ENCODE data around the gene RNF152.

RNF152 gene

GRCh38 chr18:61817086-61817485 lies 75.7 kb downstream of the RNF152 start:
- no peaks in the 10 kb centered on the region for H3K79me2 ChIP-seq (ENCODE audit: control insufficient read depth, low read length)
- TF ChIP-seq EZH2phosphoT487 (IDR thresholded peaks at IDR 0.05; ENCODE audit: borderline replicate concordance, low read length) (no peak), CTCF (IDR thresholded peaks at IDR 0.05; ENCODE audit: low read depth, low read length, poor library complexity, severe bottlenecking) (no peak)

GRCh38 chr18:61815885-61816470 lies 76.8 kb downstream of the RNF152 start:
- no peaks in the 10 kb centered on the region for H3K79me2 ChIP-seq (ENCODE audit: control insufficient read depth, low read length)
- no peak overlapping the region for H3K4me2 ChIP-seq (ENCODE audit: low read length)
- H3F3A ChIP-seq (ENCODE audit: control insufficient read depth, insufficient read depth) = no peaks in the 10 kb centered on the region
- no peaks in the 10 kb centered on the region for H4K20me1 ChIP-seq (ENCODE audit: control insufficient read depth, insufficient read depth, low read depth, low read length)
- H3K36me3 ChIP-seq (ENCODE audit: control insufficient read depth, low read length) = no peaks in the 10 kb centered on the region
- TF ChIP-seq EZH2phosphoT487 (IDR thresholded peaks at IDR 0.05; ENCODE audit: borderline replicate concordance, low read length) = no peak
- no peak for TF ChIP-seq CTCF (IDR thresholded peaks at IDR 0.05; ENCODE audit: low read depth, low read length, poor library complexity, severe bottlenecking)
- no peaks in the 10 kb centered on the region for H3K27me3 ChIP-seq (ENCODE audit: control insufficient read depth, low read length)
- no peak overlapping the region for H3K4me3 ChIP-seq (ENCODE audit: low read length)
- H3K9me2 ChIP-seq (replicated peaks; ENCODE audit: control insufficient read depth, low read length) = no peaks in the 10 kb centered on the region
- H3K27ac ChIP-seq (ENCODE audit: low read depth, low read length) = no peak overlapping the region
- H3K4me1 ChIP-seq (ENCODE audit: control insufficient read depth, low read length) = no peaks in the 10 kb centered on the region
- H3K9me3 ChIP-seq (ENCODE audit: control insufficient read depth, insufficient read depth, low read length) = no peaks in the 10 kb centered on the region

More at GRCh38 chr18:61817086-61817485, 75.7 kb downstream of the RNF152 start:
- H3K4me2 ChIP-seq (ENCODE audit: low read length) = no peak overlapping the region
- no peaks in the 10 kb centered on the region for H3K9me2 ChIP-seq (replicated peaks; ENCODE audit: control insufficient read depth, low read length)
- no peaks in the 10 kb centered on the region for H3K4me1 ChIP-seq (ENCODE audit: control insufficient read depth, low read length)
- no peak overlapping the region for H3K4me3 ChIP-seq (ENCODE audit: low read length)
- no peaks in the 10 kb centered on the region for H4K20me1 ChIP-seq (ENCODE audit: control insufficient read depth, insufficient read depth, low read depth, low read length)
- no peaks in the 10 kb centered on the region for H3K27me3 ChIP-seq (ENCODE audit: control insufficient read depth, low read length)
- H3F3A ChIP-seq (ENCODE audit: control insufficient read depth, insufficient read depth) = no peaks in the 10 kb centered on the region
- H3K27ac ChIP-seq (ENCODE audit: low read depth, low read length) = no peak overlapping the region
- H3K9me3 ChIP-seq (ENCODE audit: control insufficient read depth, insufficient read depth, low read length) = no peaks in the 10 kb centered on the region
- H3K36me3 ChIP-seq (ENCODE audit: control insufficient read depth, low read length) = no peaks in the 10 kb centered on the region

GRCh38 chr18:61808286-61808685 lies 84.5 kb downstream of the RNF152 start:
- Histone ChIP-seq H3K79me2 (ENCODE audit: control insufficient read depth, low read length) (no peaks in the 10 kb centered on the region), H3K27ac (ENCODE audit: low read depth, low read length) (no peak overlapping the region), H3K9me2 (replicated peaks; ENCODE audit: control insufficient read depth, low read length) (no peaks in the 10 kb centered on the region), H3K27me3 (ENCODE audit: control insufficient read depth, low read length) (no peaks in the 10 kb centered on the region), H3K4me2 (ENCODE audit: low read length) (no peak overlapping the region), H3F3A (ENCODE audit: control insufficient read depth, insufficient read depth) (no peaks in the 10 kb centered on the region), H3K4me1 (ENCODE audit: control insufficient read depth, low read length) (no peaks in the 10 kb centered on the region), H4K20me1 (ENCODE audit: control insufficient read depth, insufficient read depth, low read depth, low read length) (no peaks in the 10 kb centered on the region), H3K9me3 (ENCODE audit: control insufficient read depth, insufficient read depth, low read length) (no peaks in the 10 kb centered on the region), H3K4me3 (ENCODE audit: low read length) (no peak overlapping the region), H3K36me3 (ENCODE audit: control insufficient read depth, low read length) (no peaks in the 10 kb centered on the region)
- TF ChIP-seq CTCF (IDR thresholded peaks at IDR 0.05; ENCODE audit: low read depth, low read length, poor library complexity, severe bottlenecking) (no peak), EZH2phosphoT487 (IDR thresholded peaks at IDR 0.05; ENCODE audit: borderline replicate concordance, low read length) (no peak)

Data from DOHH2 (cell line).